ENCODE data around the gene CYP4A22. TPM values are rescaled to one million over a fixed set of nuclear protein-coding genes. Genes with fewer than 3 reads are reported as not detected.

Gene CYP4A22
- total RNA-seq, 1 experiment from 2014 or later: not detected

Other genes starting within 250 kb of the CYP4A22 start
- gene CYP4A11, start 196.0 kb upstream of the CYP4A22 start, total RNA-seq (2014; rRNA removed; shearing (Covaris generic)): not detected in 2 replicates
- gene CYP4X1, start 113.8 kb upstream of the CYP4A22 start, total RNA-seq (2014; rRNA removed; shearing (Covaris generic)): 0.29 and 0.98 TPM in 2 replicates
- not detected in 2 replicates for gene CYP4Z1, start 70.2 kb upstream of the CYP4A22 start, total RNA-seq (2014; rRNA removed; shearing (Covaris generic))
- gene PDZK1IP1, start 52.6 kb downstream of the CYP4A22 start, total RNA-seq (2014; rRNA removed; shearing (Covaris generic)): 0.79 and 6.0 TPM in 2 replicates
- gene TAL1, start 94.8 kb downstream of the CYP4A22 start, total RNA-seq (2014; rRNA removed; shearing (Covaris generic)): not detected in 2 replicates
- 24.5 and 25.0 TPM in 2 replicates for gene STIL, start 176.7 kb downstream of the CYP4A22 start, total RNA-seq (2014; rRNA removed; shearing (Covaris generic))
- 97.9 and 111 TPM in 2 replicates for gene CMPK1, start 196.3 kb downstream of the CYP4A22 start, total RNA-seq (2014; rRNA removed; shearing (Covaris generic))